Measurements from ENCODE around the gene EPN3.

EPN3 gene

DNA sequence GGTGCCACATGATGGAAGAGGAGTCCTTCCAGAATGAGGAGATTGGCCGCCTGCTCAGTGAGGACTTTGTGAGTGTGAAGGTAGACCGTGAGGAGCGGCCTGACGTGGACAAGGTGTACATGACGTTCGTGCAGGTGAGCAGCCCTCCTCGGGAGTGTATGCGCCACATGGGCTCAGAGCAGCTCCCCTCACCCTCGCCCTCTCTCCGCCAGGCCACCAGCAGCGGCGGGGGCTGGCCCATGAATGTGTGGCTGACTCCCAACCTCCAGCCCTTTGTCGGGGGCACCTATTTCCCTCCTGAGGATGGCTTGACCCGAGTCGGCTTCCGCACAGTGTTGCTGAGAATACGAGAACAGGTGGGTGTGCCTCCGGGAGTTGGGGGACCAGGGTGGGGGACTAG is 16.3 kb downstream of the EPN3 start:
- Histone ChIP-seq H2AFZ (ENCODE audit: low read depth, low read length, severe bottlenecking) (no peak overlapping the region), H3K27me3 (ENCODE audit: low read length) (no peaks in the 10 kb centered on the region), H3K4me3 (ENCODE audit: insufficient read depth, low read length, poor library complexity, severe bottlenecking) (no peak overlapping the region), H3K27ac (ENCODE audit: low read depth, low read length) (no peak overlapping the region), H3K9me3 (ENCODE audit: insufficient read depth, low read length) (no peaks in the 10 kb centered on the region), H3K9ac (ENCODE audit: low read length) (no peak overlapping the region), H3F3A (ENCODE audit: insufficient read depth) (no peaks in the 10 kb centered on the region), H4K20me1 (ENCODE audit: low read depth, low read length) (no peaks in the 10 kb centered on the region), H3K36me3 (ENCODE audit: low read length) (no peaks in the 10 kb centered on the region), H3K79me2 (ENCODE audit: insufficient read depth, low read length) (no peaks in the 10 kb centered on the region), H3K4me2 (ENCODE audit: low read depth, low read length, poor library complexity, severe bottlenecking) (no peak overlapping the region), H3K9me2 (replicated peaks; ENCODE audit: insufficient read depth, low read length) (no peaks in the 10 kb centered on the region)
- TF ChIP-seq CTCF (IDR thresholded peaks at IDR 0.05; ENCODE audit: insufficient read depth, low read length, poor library complexity, severe bottlenecking): no peak
- no peak for TF ChIP-seq EZH2phosphoT487 (conservative IDR thresholded peaks at IDR 0.05; ENCODE audit: low read length)

DNA sequence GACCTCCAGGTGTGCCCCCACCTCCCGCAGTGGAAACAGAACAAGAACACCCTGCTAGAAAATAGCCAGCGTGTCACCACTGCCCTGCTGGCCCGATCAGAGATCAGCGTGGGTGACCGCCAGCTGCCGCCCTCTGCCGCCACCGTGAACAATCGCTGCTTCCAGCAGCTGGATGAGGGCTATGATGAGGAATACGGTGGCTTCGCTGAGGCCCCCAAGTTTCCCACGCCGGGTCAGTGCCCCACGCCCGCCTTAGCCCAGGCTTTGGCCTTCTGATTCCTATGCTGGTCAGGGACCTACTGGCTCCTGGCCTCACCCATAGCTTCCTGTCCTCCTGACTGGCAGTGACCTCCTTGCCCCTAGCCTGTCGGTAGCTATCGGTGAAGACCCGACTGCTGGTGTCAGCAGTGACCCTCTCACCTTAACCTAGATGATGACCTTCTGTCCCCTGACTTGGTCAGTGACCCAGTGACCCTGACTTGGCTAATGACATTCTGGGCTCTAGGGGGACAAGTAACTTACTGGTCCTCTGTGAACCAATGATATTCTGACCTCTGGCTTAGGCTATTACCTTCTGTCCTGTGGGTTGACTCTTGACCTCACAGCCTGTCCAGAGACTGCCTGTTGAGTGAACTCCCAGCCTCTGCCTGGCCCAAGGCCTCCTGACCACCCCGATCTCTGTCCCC is 16.9 kb downstream of the EPN3 start:
- no peak overlapping the region for H3K4me2 ChIP-seq (ENCODE audit: low read depth, low read length, poor library complexity, severe bottlenecking)
- no peaks in the 10 kb centered on the region for H3F3A ChIP-seq (ENCODE audit: insufficient read depth)
- no peak overlapping the region for H3K27ac ChIP-seq (ENCODE audit: low read depth, low read length)
- H4K20me1 ChIP-seq (ENCODE audit: low read depth, low read length): no peaks in the 10 kb centered on the region
- no peaks in the 10 kb centered on the region for H3K9me3 ChIP-seq (ENCODE audit: insufficient read depth, low read length)
- H3K4me3 ChIP-seq (ENCODE audit: insufficient read depth, low read length, poor library complexity, severe bottlenecking): no peak overlapping the region
- no peak for TF ChIP-seq EZH2phosphoT487 (conservative IDR thresholded peaks at IDR 0.05; ENCODE audit: low read length)
- no peak for TF ChIP-seq CTCF (IDR thresholded peaks at IDR 0.05; ENCODE audit: insufficient read depth, low read length, poor library complexity, severe bottlenecking)
- H2AFZ ChIP-seq (ENCODE audit: low read depth, low read length, severe bottlenecking): no peak overlapping the region
- no peaks in the 10 kb centered on the region for H3K27me3 ChIP-seq (ENCODE audit: low read length)
- H3K79me2 ChIP-seq (ENCODE audit: insufficient read depth, low read length): no peaks in the 10 kb centered on the region
- no peaks in the 10 kb centered on the region for H3K36me3 ChIP-seq (ENCODE audit: low read length)
- no peaks in the 10 kb centered on the region for H3K9me2 ChIP-seq (replicated peaks; ENCODE audit: insufficient read depth, low read length)
- H3K9ac ChIP-seq (ENCODE audit: low read length): no peak overlapping the region

- TF ChIP-seq EZH2phosphoT487 (conservative IDR thresholded peaks at IDR 0.05; ENCODE audit: low read length) (no peak), CTCF (IDR thresholded peaks at IDR 0.05; ENCODE audit: insufficient read depth, low read length, poor library complexity, severe bottlenecking) (no peak)
- H3K27ac ChIP-seq (ENCODE audit: low read depth, low read length): no peak overlapping the region
Observed at GRCh38 chr17:50549969-50550368, 17.4 kb downstream of the EPN3 start.

More at GRCh38 chr17:50549969-50550368, 17.4 kb downstream of the EPN3 start:
- no peak overlapping the region for H3K9ac ChIP-seq (ENCODE audit: low read length)
- no peak overlapping the region for H2AFZ ChIP-seq (ENCODE audit: low read depth, low read length, severe bottlenecking)
- H4K20me1 ChIP-seq (ENCODE audit: low read depth, low read length): no peaks in the 10 kb centered on the region
- H3K79me2 ChIP-seq (ENCODE audit: insufficient read depth, low read length): no peaks in the 10 kb centered on the region
- no peaks in the 10 kb centered on the region for H3K9me3 ChIP-seq (ENCODE audit: insufficient read depth, low read length)
- no peak overlapping the region for H3K4me3 ChIP-seq (ENCODE audit: insufficient read depth, low read length, poor library complexity, severe bottlenecking)
- H3K27me3 ChIP-seq (ENCODE audit: low read length): no peaks in the 10 kb centered on the region
- H3K36me3 ChIP-seq (ENCODE audit: low read length): no peaks in the 10 kb centered on the region
- H3K4me2 ChIP-seq (ENCODE audit: low read depth, low read length, poor library complexity, severe bottlenecking): no peak overlapping the region
- H3F3A ChIP-seq (ENCODE audit: insufficient read depth): no peaks in the 10 kb centered on the region
- H3K9me2 ChIP-seq (replicated peaks; ENCODE audit: insufficient read depth, low read length): no peaks in the 10 kb centered on the region
